Left ventricle myocardium inferior (tissue), 1 donor: ENCODE results near the gene GSKIP. TPM values are rescaled to one million over a fixed set of nuclear protein-coding genes. Genes with fewer than 3 reads are reported as not detected.
A peak's percentile ranks its signal among the peaks of the same experiment; 100 is the strongest.

Experiments
- DNase-seq: peaks from one replicate; pipeline ENCODE4 v3.0.0-alpha.2; 2020
- H3K27ac ChIP-seq: fragments of 200-600 bp; replicated peaks from 2 replicates; pipeline ENCODE4 v1.8.0; 2021
- H3K27me3 ChIP-seq: fragments of 200-600 bp; 2 replicates; pipeline ENCODE4 v1.8.0; 2021; ENCODE audit warnings: low read depth
- H3K36me3 ChIP-seq: fragments of 200-600 bp; 2 replicates; pipeline ENCODE4 v1.8.0; 2021
- H3K4me1 ChIP-seq: fragments of 200-600 bp; 2 replicates; pipeline ENCODE4 v1.8.0; 2021
- H3K4me3 ChIP-seq: fragments of 200-600 bp; 2 replicates; pipeline ENCODE4 v1.8.0; 2021; ENCODE audit warnings: mild to moderate bottlenecking, moderate library complexity
- H3K9me3 ChIP-seq: fragments of 200-600 bp; replicated peaks from 2 replicates; pipeline ENCODE4 v1.8.0; 2021
- CTCF ChIP-seq: fragments of 200-600 bp; IDR thresholded peaks from 2 replicates; pipeline ENCODE4 v1.8.0; 2021; ENCODE audit warnings: antibody characterized with exemption, mild to moderate bottlenecking, borderline replicate concordance
- intact Hi-C: fragments of 100-400 bp; cut with micrococcal nuclease; formaldehyde crosslinking; loops from one replicate; pipeline ENCODE4 v1.11.0; 2022
- long read RNA-seq: library from polyadenylated mRNA; unstranded; transcript quantifications from one replicate; pipeline ENCODE4 v2.0.0, GENCODE V29; 2021
- total RNA-seq: library from RNA; stranded (reverse); fragmentation: NEBNext Ultra II Directional; extraction: Animal tissue kit (Norgen Biotek cat#: 25700); gene quantifications from one replicate; pipeline ENCODE4 v1.2.1, GENCODE V29; 2021
- donor health status: DM: no; HTN: yes; CAD: no; lungs with severe emphysema.

The GSKIP gene
- 12.1 TPM for total RNA-seq
- long read RNA-seq, transcript GSKIP-205 (4 exons, 2,218 nt), result major isoform, 25 of 27 reads
- long read RNA-seq, partial matches to known transcripts, result 1 of 27 reads
- long read RNA-seq, other reads (novel, unspliced or antisense), result 0 of 27 reads

- Histone ChIP-seq H3K4me3 (peak within 1 kb of the TSS; percentile 90), H3K36me3 (no peaks in the 10 kb centered on the region), H3K4me1 (peaks cover 52% of the 10 kb centered on the region), H3K27ac (peak within 1 kb of the TSS; percentile 92), H3K27me3 (no peaks in the 10 kb centered on the region), H3K9me3 (no peaks in the 10 kb centered on the region)
- peak; percentile 95 for DNase-seq
- no peak for TF ChIP-seq CTCF
- intact Hi-C loops, result no loop called here
Measured at GRCh38 chr14:96362965-96363750, at the start of gene GSKIP, which contains the start of gene ATG2B. GSKIP (plus strand) TSS chr14:96363526; CDS start chr14:96382248, 18,722 bp downstream. ATG2B (minus strand) TSS chr14:96363341; CDS start chr14:96362976, 365 bp downstream.

GRCh38 chr14:96316087-96316486 is 47.2 kb upstream of the GSKIP start:
- peaks cover 91% of the 10 kb centered on the region for H3K36me3 ChIP-seq
- no peak for DNase-seq
- no peaks in the 10 kb centered on the region for H3K4me1 ChIP-seq
- no peaks in the 10 kb centered on the region for H3K9me3 ChIP-seq
- H3K27me3 ChIP-seq, result no peaks in the 10 kb centered on the region
- TF ChIP-seq CTCF, result no peak
- H3K4me3 ChIP-seq, result no peak overlapping the region
- intact Hi-C loops, result no loop called here
- no peak overlapping the region for H3K27ac ChIP-seq

DNA sequence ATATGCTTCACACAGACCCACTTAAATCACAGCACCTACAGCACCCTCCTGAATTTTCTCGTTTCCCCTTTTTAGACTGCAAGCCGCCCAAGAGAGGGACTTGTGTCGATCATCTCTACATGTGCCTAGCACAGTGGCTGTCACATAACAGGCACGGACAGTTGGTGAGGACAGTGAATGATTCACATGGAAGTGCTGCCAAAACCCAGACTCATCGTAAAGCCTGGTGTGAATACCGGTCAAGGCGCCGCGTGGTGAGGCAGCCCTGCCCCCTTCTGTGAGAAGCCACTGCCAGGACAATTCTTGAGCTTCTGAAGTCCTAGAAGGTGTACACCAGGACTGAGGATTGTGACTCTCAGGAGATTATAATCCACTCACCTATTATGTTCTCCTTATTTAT is 44.5 kb upstream of the GSKIP start:
- no peak for TF ChIP-seq CTCF
- H3K4me1 ChIP-seq, result no peaks in the 10 kb centered on the region
- intact Hi-C loops, result no loop called here
- H3K27ac ChIP-seq, result no peak overlapping the region
- no peaks in the 10 kb centered on the region for H3K9me3 ChIP-seq
- peaks cover 91% of the 10 kb centered on the region for H3K36me3 ChIP-seq
- H3K27me3 ChIP-seq, result no peaks in the 10 kb centered on the region
- no peak for DNase-seq
- H3K4me3 ChIP-seq, result no peak overlapping the region

DNA sequence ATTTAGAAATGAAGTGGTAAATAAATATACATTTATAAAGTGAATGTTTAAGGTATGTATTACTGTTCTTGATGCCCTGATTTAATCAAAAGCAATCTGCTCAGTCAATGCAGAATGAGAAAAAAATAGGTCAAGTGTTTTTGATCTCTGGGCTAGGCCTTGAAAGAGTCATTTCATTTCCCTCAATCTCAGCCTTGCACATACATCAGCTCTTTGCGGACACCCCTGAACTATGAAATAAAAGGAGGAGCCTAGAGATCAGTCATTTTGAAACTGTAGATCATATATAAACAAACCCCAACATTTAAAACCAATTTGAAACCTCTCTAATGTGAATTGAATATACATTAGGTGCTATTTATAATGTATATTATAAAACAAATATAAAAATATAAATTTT is 42.7 kb upstream of the GSKIP start:
- Histone ChIP-seq H3K27ac (no peak overlapping the region), H3K36me3 (peaks cover 91% of the 10 kb centered on the region), H3K9me3 (no peaks in the 10 kb centered on the region), H3K4me3 (no peak overlapping the region), H3K27me3 (no peaks in the 10 kb centered on the region), H3K4me1 (no peaks in the 10 kb centered on the region)
- no peak for DNase-seq
- intact Hi-C loops, result no loop called here
- no peak for TF ChIP-seq CTCF

- no peak for TF ChIP-seq CTCF
- Histone ChIP-seq H3K4me1 (no peaks in the 10 kb centered on the region), H3K36me3 (peaks cover 92% of the 10 kb centered on the region), H3K27me3 (no peaks in the 10 kb centered on the region), H3K4me3 (no peak overlapping the region), H3K9me3 (no peaks in the 10 kb centered on the region), H3K27ac (no peak overlapping the region)
- DNase-seq, result no peak
- intact Hi-C loops, result no loop called here
Measured at GRCh38 chr14:96324219-96324618, 39.1 kb upstream of the GSKIP start.
